CD4-positive, alpha-beta T cell (primary cell): Measurements from ENCODE around the gene ZNF827. TPM values are rescaled to one million over a fixed set of nuclear protein-coding genes. Genes with fewer than 3 reads are reported as not detected.

Experiments
- ATAC-seq: fragments of 200-7000 bp; cut with Tn5 transposase; one replicate; pipeline ENCODE4 v1.10.0; 2022; ENCODE audit warnings: mild to moderate bottlenecking; ENCODE audit not compliant: poor library complexity
- CTCF ChIA-PET: fragments of 350-600 bp; sonication (Branson Sonifier 250); formaldehyde crosslinking; loops from one replicate; lab custom pipeline; 2021; ENCODE audit warnings: antibody characterized with exemption, inconsistent platforms; lab: Charles Lee
- POLR2A ChIA-PET: fragments of 350-600 bp; sonication (Branson Sonifier 250); formaldehyde crosslinking; loops from one replicate; lab custom pipeline; 2021; ENCODE audit warnings: antibody characterized with exemption, inconsistent platforms; lab: Charles Lee
- DNase-seq, 14 experiments: peaks; one replicate each; pipeline ENCODE4 v3.0.0-alpha.2; 2013 to 2020; ENCODE audit warnings: mixed read lengths in 2 of 14
- H3K27ac ChIP-seq, 2 donors: one replicate each; pipeline versions ENCODE4 v1.5.1 to v1.7.0; 2013; ENCODE audit warnings: low read length in 2 of 2, low read depth in 1 of 2, mild to moderate bottlenecking in 1 of 2
- H3K27me3 ChIP-seq, 2 experiments: 1 replicate in 1 of 2; 2 replicates in 1 of 2; pipeline versions ENCODE4 v1.6.1 to v1.7.0; 2013; ENCODE audit warnings: low read length in 2 of 2, control low read depth in 1 of 2, mild to moderate bottlenecking in 1 of 2, moderate library complexity in 1 of 2; ENCODE audit not compliant: insufficient read depth in 2 of 2, control insufficient read depth in 1 of 2
- H3K36me3 ChIP-seq: one replicate; pipeline ENCODE4 v1.6.1; 2013; ENCODE audit warnings: low read length, control low read depth; ENCODE audit not compliant: insufficient read depth
- H3K4me1 ChIP-seq: one replicate; pipeline ENCODE4 v1.6.1; 2013; ENCODE audit warnings: low read length, control low read depth; ENCODE audit not compliant: insufficient read depth
- H3K4me3 ChIP-seq: one replicate; pipeline ENCODE4 v1.5.1; 2013; ENCODE audit warnings: mild to moderate bottlenecking, low read length, moderate library complexity
- H3K9me3 ChIP-seq, 2 experiments: 1 replicate in 1 of 2; 2 replicates in 1 of 2; pipeline versions ENCODE4 v1.6.1 to v1.7.0; 2013; ENCODE audit warnings: low read length in 2 of 2, mild to moderate bottlenecking in 2 of 2, control low read depth in 1 of 2, moderate library complexity in 1 of 2; ENCODE audit not compliant: control insufficient read depth in 1 of 2, insufficient read depth in 1 of 2
- H3K27ac Mint-ChIP-seq: one replicate; pipeline ENCODE4 v1.8.0; 2020; ENCODE audit warnings: mixed read lengths
- H3K27me3 Mint-ChIP-seq: one replicate; pipeline ENCODE4 v1.8.0; 2021; ENCODE audit warnings: mixed read lengths
- H3K36me3 Mint-ChIP-seq: one replicate; pipeline ENCODE4 v1.8.0; 2021; ENCODE audit warnings: low read depth, mixed read lengths
- H3K4me1 Mint-ChIP-seq: one replicate; pipeline ENCODE4 v1.8.0; 2021; ENCODE audit warnings: low read depth, mixed read lengths
- H3K4me3 Mint-ChIP-seq: one replicate; pipeline ENCODE4 v1.8.0; 2020; ENCODE audit warnings: mild to moderate bottlenecking, mixed read lengths
- H3K9me3 Mint-ChIP-seq: one replicate; pipeline ENCODE4 v1.8.0; 2020; ENCODE audit warnings: mixed read lengths
- intact Hi-C, 2 experiments: fragments of 100-400 bp; cut with DNase I in 1 of 2; cut with micrococcal nuclease in 1 of 2; formaldehyde crosslinking; loops; one replicate each; pipeline versions ENCODE4 v1.15.1 to v1.9.0; 2023 to 2025; cut with DNase I, micrococcal nuclease
- total RNA-seq, 174 experiments: library from RNA in 2 of 174; stranded (reverse) in 2 of 174; gene quantifications; one replicate each; pipeline ENCODE4 v1.2.3 and lab custom pipeline; 2021 to 2026
- TF ChIP-seq, protein P1 (sequence below): fragments of 200-600 bp; IDR thresholded peaks from one replicate; pipeline ENCODE4 v1.8.0; 2022; ENCODE audit warnings: antibody characterized with exemption, mild to moderate bottlenecking

The ZNF827 gene
- total RNA-seq, 2 experiments from 2014 or later, result 13.7 to 14.3 TPM

DNA sequence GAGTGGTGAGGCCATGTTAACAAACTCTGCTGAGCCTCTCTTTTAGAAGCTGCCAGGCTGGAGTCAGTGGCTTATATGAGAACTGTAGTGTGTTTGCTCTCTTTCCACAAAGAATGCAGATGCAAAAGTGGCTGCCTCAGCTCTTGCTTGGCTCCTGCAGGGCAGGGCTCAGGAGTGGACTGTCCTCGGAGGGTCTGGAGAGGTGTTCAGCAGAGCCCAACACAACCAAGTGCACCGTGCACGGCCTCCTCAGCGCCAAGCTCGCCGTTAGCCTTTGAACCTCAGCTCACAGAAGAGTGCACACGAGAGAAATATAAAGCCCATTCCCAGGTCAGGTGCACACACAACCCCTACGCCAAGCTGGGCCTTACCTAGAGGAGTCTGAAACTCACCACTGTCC, 175.9 kb downstream of the ZNF827 start:
- Histone ChIP-seq H3K4me3 (no peak overlapping the region), H3K9me3 (no peaks in the 10 kb centered on the region), H3K27ac (no peak overlapping the region), H3K36me3 (peaks cover 42% of the 10 kb centered on the region), H3K4me1 (no peaks in the 10 kb centered on the region), H3K27me3 (no peaks in the 10 kb centered on the region)
- TF ChIP-seq, protein P1, sequence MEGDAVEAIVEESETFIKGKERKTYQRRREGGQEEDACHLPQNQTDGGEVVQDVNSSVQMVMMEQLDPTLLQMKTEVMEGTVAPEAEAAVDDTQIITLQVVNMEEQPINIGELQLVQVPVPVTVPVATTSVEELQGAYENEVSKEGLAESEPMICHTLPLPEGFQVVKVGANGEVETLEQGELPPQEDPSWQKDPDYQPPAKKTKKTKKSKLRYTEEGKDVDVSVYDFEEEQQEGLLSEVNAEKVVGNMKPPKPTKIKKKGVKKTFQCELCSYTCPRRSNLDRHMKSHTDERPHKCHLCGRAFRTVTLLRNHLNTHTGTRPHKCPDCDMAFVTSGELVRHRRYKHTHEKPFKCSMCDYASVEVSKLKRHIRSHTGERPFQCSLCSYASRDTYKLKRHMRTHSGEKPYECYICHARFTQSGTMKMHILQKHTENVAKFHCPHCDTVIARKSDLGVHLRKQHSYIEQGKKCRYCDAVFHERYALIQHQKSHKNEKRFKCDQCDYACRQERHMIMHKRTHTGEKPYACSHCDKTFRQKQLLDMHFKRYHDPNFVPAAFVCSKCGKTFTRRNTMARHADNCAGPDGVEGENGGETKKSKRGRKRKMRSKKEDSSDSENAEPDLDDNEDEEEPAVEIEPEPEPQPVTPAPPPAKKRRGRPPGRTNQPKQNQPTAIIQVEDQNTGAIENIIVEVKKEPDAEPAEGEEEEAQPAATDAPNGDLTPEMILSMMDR, result no peak
- Mint-ChIP-seq H3K27ac (no peak overlapping the region), H3K4me1 (no peaks in the 10 kb centered on the region), H3K27me3 (no peaks in the 10 kb centered on the region), H3K36me3 (peaks cover 78% of the 10 kb centered on the region), H3K4me3 (no peak overlapping the region), H3K9me3 (no peaks in the 10 kb centered on the region)
- DNase-seq (no peak), ATAC-seq (no peak)
- ChIA-PET POLR2A (no interaction called here), CTCF (no interaction called here)
- intact Hi-C loops, result no loop called here

DNA sequence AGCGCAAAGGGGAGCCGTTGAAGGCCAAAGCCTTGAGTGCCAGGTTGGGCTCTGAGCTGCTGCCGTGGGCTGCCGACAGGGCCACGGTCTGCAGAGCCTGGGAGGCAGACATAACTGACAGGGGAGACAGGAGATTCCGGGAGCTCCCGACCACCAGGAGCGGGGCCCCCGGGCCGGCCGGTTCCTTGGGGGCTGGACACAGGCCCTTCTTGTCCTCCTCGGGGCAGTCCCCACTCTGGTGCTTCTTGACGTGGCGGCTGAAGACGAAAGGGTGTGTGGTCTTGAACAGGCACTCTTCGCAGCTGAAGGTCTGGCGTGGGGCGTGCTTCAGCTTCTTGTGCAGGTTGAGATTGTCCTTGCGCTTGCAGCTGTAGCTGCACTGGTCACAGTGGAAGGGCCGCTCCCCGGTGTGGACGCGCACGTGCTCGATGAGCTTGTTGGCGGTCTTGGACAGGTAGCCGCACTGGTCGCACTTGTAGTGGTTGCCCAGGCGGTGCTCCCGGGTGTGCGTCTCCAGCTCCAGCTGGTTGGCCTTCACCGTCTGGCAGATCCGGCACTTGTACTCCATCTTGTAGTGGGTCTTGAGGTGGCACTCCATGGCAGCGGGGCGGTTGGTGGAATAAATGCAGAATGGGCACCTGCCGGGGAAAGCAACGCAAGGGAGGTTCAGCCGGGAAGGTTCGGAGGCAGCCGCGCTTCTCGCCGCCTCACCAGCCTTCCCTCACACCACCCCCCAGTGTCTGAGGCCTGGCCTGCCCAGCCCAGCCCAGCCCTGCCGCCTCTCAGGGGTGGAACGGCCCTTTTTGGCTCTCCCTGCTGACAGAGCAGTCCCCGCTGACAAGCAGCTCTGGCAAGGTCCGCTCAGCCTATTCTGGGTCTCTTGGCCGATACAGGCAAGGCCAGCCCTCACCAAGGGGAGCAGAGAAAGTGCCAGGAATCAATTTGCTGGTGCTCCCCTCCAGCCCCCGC, 177.4 kb downstream of the ZNF827 start:
- no peak overlapping the region for H3K27ac ChIP-seq
- CTCF ChIA-PET, result no interaction called here
- TF ChIP-seq, protein P1, result no peak
- intact Hi-C loops, result no loop called here
- no peak for DNase-seq
- H3K27me3 ChIP-seq, result no peaks in the 10 kb centered on the region
- no peaks in the 10 kb centered on the region for H3K9me3 ChIP-seq
- ATAC-seq, result no peak
- H3K4me1 ChIP-seq, result no peaks in the 10 kb centered on the region
- Mint-ChIP-seq H3K27me3 (no peaks in the 10 kb centered on the region), H3K36me3 (peaks cover 64% of the 10 kb centered on the region), H3K4me3 (no peak overlapping the region), H3K27ac (no peak overlapping the region), H3K9me3 (no peaks in the 10 kb centered on the region), H3K4me1 (no peaks in the 10 kb centered on the region)
- POLR2A ChIA-PET, result no interaction called here
- H3K36me3 ChIP-seq, result peaks cover 42% of the 10 kb centered on the region
- no peak overlapping the region for H3K4me3 ChIP-seq

DNA sequence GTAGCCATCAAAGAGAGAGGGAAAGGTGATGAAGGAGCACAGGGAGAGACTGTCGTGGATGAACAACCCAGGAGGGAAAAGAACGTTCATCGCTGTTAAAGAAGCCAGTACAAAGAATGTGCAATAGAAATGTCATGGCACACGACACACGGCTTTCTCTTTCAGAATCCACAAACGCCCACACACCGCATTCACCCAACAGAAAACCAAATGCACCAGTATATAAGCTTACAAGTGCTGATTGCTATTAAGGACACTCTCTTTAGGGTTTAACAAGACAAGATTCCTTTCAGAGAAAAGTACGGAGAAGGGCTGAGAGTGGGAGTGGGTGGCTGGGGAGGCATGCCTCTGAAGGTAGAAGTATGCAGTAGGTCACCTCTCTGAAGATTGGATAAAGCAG, 178.4 kb downstream of the ZNF827 start:
- no peaks in the 10 kb centered on the region for H3K9me3 Mint-ChIP-seq
- DNase-seq (no peak), ATAC-seq (no peak)
- Histone ChIP-seq H3K36me3 (peaks cover 36% of the 10 kb centered on the region), H3K9me3 (no peaks in the 10 kb centered on the region), H3K4me1 (no peaks in the 10 kb centered on the region), H3K27ac (no peak overlapping the region), H3K27me3 (no peaks in the 10 kb centered on the region), H3K4me3 (no peak overlapping the region)
- ChIA-PET POLR2A (no interaction called here), CTCF (no interaction called here)
- no peaks in the 10 kb centered on the region for H3K27me3 Mint-ChIP-seq
- no peak overlapping the region for H3K27ac Mint-ChIP-seq
- intact Hi-C loops, result no loop called here
- H3K36me3 Mint-ChIP-seq, result peaks cover 54% of the 10 kb centered on the region
- no peaks in the 10 kb centered on the region for H3K4me1 Mint-ChIP-seq
- no peak overlapping the region for H3K4me3 Mint-ChIP-seq
- TF ChIP-seq, protein P1, result no peak
